SK-N-SH (cell line): ENCODE measurements around the gene SPON2.

Source experiments
- FOXJ3 ChIP-seq: sonication (generic); formaldehyde crosslinking; IDR thresholded peaks from 2 replicates; pipeline ENCODE4 v1.5.1; 2020; ENCODE audit warnings: mild to moderate bottlenecking, missing genetic modification reagents
- JUND ChIP-seq: IDR thresholded peaks from 2 replicates; pipeline ENCODE4 v1.4.0; 2012
- POLR2AphosphoS5 ChIP-seq: IDR thresholded peaks from 2 replicates; pipeline ENCODE4 v1.6.1; 2012; ENCODE audit warnings: low read depth, low read length
- RCOR1 ChIP-seq: fragments of 150-350 bp; IDR thresholded peaks from 2 replicates; pipeline ENCODE4 v1.6.1; 2017; ENCODE audit warnings: antibody characterized with exemption, low read length
- TCF12 ChIP-seq: IDR thresholded peaks from 2 replicates; pipeline ENCODE4 v1.4.0; 2012
- TF ChIP-seq, protein P1 (sequence below): fragments of 150-350 bp; IDR thresholded peaks from 2 replicates; pipeline ENCODE4 v1.6.1; 2016; ENCODE audit warnings: mild to moderate bottlenecking, low read depth, low read length
- TF ChIP-seq, protein P2 (sequence below): fragments of 200-600 bp; sonication (generic); IDR thresholded peaks from 2 replicates; pipeline ENCODE4 v1.6.1; 2017; ENCODE audit warnings: antibody characterized with exemption, mild to moderate bottlenecking, moderate library complexity

DNA sequence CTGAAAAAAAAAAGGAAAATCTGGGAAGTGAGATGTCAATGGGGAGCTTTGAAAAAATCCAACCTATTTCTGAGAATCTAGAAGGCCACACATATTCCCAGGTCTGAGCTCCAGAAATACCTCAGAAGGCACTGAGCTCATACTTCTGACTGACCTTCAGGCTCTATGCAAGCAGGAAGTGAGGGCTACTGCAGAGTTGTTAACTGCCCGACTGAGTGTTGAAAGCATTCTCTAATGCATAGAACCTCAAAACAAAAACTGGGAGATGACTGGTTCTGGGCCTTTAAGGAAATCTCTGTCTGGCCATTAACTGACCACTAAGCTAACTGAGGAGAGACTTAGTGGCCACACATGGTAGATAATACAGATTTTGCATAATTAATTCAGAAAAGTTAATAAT, 7.6 kb upstream of the SPON2 start:
- no peak for TF ChIP-seq JUND
- no peak for TF ChIP-seq POLR2AphosphoS5
- TF ChIP-seq, protein P1, sequence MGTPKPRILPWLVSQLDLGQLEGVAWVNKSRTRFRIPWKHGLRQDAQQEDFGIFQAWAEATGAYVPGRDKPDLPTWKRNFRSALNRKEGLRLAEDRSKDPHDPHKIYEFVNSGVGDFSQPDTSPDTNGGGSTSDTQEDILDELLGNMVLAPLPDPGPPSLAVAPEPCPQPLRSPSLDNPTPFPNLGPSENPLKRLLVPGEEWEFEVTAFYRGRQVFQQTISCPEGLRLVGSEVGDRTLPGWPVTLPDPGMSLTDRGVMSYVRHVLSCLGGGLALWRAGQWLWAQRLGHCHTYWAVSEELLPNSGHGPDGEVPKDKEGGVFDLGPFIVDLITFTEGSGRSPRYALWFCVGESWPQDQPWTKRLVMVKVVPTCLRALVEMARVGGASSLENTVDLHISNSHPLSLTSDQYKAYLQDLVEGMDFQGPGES = no peak
- TF ChIP-seq, protein P2, sequence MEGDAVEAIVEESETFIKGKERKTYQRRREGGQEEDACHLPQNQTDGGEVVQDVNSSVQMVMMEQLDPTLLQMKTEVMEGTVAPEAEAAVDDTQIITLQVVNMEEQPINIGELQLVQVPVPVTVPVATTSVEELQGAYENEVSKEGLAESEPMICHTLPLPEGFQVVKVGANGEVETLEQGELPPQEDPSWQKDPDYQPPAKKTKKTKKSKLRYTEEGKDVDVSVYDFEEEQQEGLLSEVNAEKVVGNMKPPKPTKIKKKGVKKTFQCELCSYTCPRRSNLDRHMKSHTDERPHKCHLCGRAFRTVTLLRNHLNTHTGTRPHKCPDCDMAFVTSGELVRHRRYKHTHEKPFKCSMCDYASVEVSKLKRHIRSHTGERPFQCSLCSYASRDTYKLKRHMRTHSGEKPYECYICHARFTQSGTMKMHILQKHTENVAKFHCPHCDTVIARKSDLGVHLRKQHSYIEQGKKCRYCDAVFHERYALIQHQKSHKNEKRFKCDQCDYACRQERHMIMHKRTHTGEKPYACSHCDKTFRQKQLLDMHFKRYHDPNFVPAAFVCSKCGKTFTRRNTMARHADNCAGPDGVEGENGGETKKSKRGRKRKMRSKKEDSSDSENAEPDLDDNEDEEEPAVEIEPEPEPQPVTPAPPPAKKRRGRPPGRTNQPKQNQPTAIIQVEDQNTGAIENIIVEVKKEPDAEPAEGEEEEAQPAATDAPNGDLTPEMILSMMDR = no peak
- no peak for TF ChIP-seq RCOR1
- no peak for TF ChIP-seq FOXJ3 (CRISPR knock-in tag)
- TF ChIP-seq TCF12 = no peak
